ENCODE measurements around the gene NGFR. TPM values are rescaled to one million over a fixed set of nuclear protein-coding genes. Genes with fewer than 3 reads are reported as not detected.

NGFR gene
- total RNA-seq, 2 experiments from 2014 or later, result 0.10 to 1.1 TPM

GRCh38 chr17:49508061-49508865 lies 13.2 kb downstream of the NGFR start:
- intact Hi-C loops (cut with micrococcal nuclease; ENCODE audit: unreplicated experiment), result no loop called here
- H2AFZ ChIP-seq (ENCODE audit: low read length), result no peak overlapping the region
- CTCF ChIA-PET (ENCODE audit: unreplicated experiment), result no interaction called here

GRCh38 chr17:49508866-49509587 lies 13.9 kb downstream of the NGFR start:
- no peak overlapping the region for H3K27ac ChIP-seq (ENCODE audit: low read depth, low read length, poor library complexity, severe bottlenecking)
- no peaks in the 10 kb centered on the region for H3K9me2 ChIP-seq (ENCODE audit: insufficient read depth, low read length)
- CTCF ChIA-PET (ENCODE audit: unreplicated experiment), result no interaction called here
- BruUV-seq (replicated peaks), result no TSS peak
- H3K4me3 ChIP-seq (ENCODE audit: low read depth, low read length, poor library complexity, severe bottlenecking), result no peak overlapping the region
- H3K36me3 ChIP-seq (ENCODE audit: insufficient read depth, low read length), result no peaks in the 10 kb centered on the region
- H2AFZ ChIP-seq (ENCODE audit: low read length), result no peak overlapping the region
- H3K9me3 ChIP-seq (ENCODE audit: low read length), result no peaks in the 10 kb centered on the region
- TF ChIP-seq EZH2phosphoT487 (IDR thresholded peaks at IDR 0.05; ENCODE audit: borderline replicate concordance, low read depth, low read length), result no peak
- TF ChIP-seq CTCF (conservative IDR thresholded peaks at IDR 0.05; ENCODE audit: low read length), result no peak
- POLR2A ChIA-PET, result interaction anchor here (0.7 kb wide), 1 partner anchor 22 kb away, joined by 3 read pairs; no protein-coding TSS in a partner anchor
- H3K4me1 ChIP-seq (ENCODE audit: insufficient read depth, low read length, poor library complexity, severe bottlenecking), result no peaks in the 10 kb centered on the region
- H3K4me2 ChIP-seq (ENCODE audit: low read length), result no peak overlapping the region
- H4K20me1 ChIP-seq (ENCODE audit: insufficient read depth, low read length), result no peaks in the 10 kb centered on the region
- intact Hi-C loops (cut with micrococcal nuclease; ENCODE audit: unreplicated experiment), result no loop called here
- DNase-seq (ENCODE audit: low spot score), result no peak
- H3K79me2 ChIP-seq (ENCODE audit: insufficient read depth, low read depth, low read length), result no peaks in the 10 kb centered on the region

More at GRCh38 chr17:49508061-49508865, 13.2 kb downstream of the NGFR start:
- no peaks in the 10 kb centered on the region for H3K36me3 ChIP-seq (ENCODE audit: insufficient read depth, low read length)
- POLR2A ChIA-PET, result interaction anchor here (0.6 to 0.7 kb wide), 2 partner anchors 22 to 145 kb away, joined by 3 read pairs; no protein-coding TSS in a partner anchor
- H3K79me2 ChIP-seq (ENCODE audit: insufficient read depth, low read depth, low read length), result no peaks in the 10 kb centered on the region
- no peaks in the 10 kb centered on the region for H3K9me2 ChIP-seq (ENCODE audit: insufficient read depth, low read length)
- no peak for DNase-seq (ENCODE audit: low spot score)
- H3K4me2 ChIP-seq (ENCODE audit: low read length), result no peak overlapping the region
- BruUV-seq (replicated peaks), result no TSS peak
- no peaks in the 10 kb centered on the region for H3K4me1 ChIP-seq (ENCODE audit: insufficient read depth, low read length, poor library complexity, severe bottlenecking)
- no peak overlapping the region for H3K27ac ChIP-seq (ENCODE audit: low read depth, low read length, poor library complexity, severe bottlenecking)
- TF ChIP-seq EZH2phosphoT487 (IDR thresholded peaks at IDR 0.05; ENCODE audit: borderline replicate concordance, low read depth, low read length), result no peak
- H3K4me3 ChIP-seq (ENCODE audit: low read depth, low read length, poor library complexity, severe bottlenecking), result no peak overlapping the region
- no peaks in the 10 kb centered on the region for H4K20me1 ChIP-seq (ENCODE audit: insufficient read depth, low read length)
- H3K9me3 ChIP-seq (ENCODE audit: low read length), result no peaks in the 10 kb centered on the region

- Histone ChIP-seq H4K20me1 (ENCODE audit: insufficient read depth, low read length) (no peaks in the 10 kb centered on the region), H3K4me1 (ENCODE audit: insufficient read depth, low read length, poor library complexity, severe bottlenecking) (no peaks in the 10 kb centered on the region), H3K27ac (ENCODE audit: low read depth, low read length, poor library complexity, severe bottlenecking) (no peak overlapping the region), H3K9me3 (ENCODE audit: low read length) (no peaks in the 10 kb centered on the region), H2AFZ (ENCODE audit: low read length) (no peak overlapping the region), H3K4me3 (ENCODE audit: low read depth, low read length, poor library complexity, severe bottlenecking) (no peak overlapping the region), H3K79me2 (ENCODE audit: insufficient read depth, low read depth, low read length) (no peaks in the 10 kb centered on the region), H3K36me3 (ENCODE audit: insufficient read depth, low read length) (no peaks in the 10 kb centered on the region), H3K4me2 (ENCODE audit: low read length) (no peak overlapping the region), H3K9me2 (ENCODE audit: insufficient read depth, low read length) (no peaks in the 10 kb centered on the region)
- POLR2A ChIA-PET, result interaction anchor here (0.6 kb wide), 1 partner anchor 264 kb away, joined by 3 read pairs; no protein-coding TSS in a partner anchor
- intact Hi-C loops (cut with micrococcal nuclease; ENCODE audit: unreplicated experiment), result no loop called here
- CTCF ChIA-PET (ENCODE audit: unreplicated experiment), result no interaction called here
- BruUV-seq (replicated peaks), result no TSS peak
- TF ChIP-seq EZH2phosphoT487 (IDR thresholded peaks at IDR 0.05; ENCODE audit: borderline replicate concordance, low read depth, low read length), result no peak
- TF ChIP-seq CTCF (conservative IDR thresholded peaks at IDR 0.05; ENCODE audit: low read length), result no peak
- DNase-seq (ENCODE audit: low spot score), result no peak
Measured at GRCh38 chr17:49509588-49509917, 14.5 kb downstream of the NGFR start.

All from OCI-LY7 (cell line).